GM18519 (cell line): Measurements from ENCODE around the gene CCDC158.
"Not testable (repeated sequence)": the region's sequence is repeated elsewhere in the genome, so short reads cannot be mapped to it uniquely, and the experiment has no call there.

Experiments used
- ATAC-seq: cut with Tn5 transposase; IDR thresholded peaks from one replicate; pipeline ENCODE4 v1.9.1; 2021; ENCODE audit warnings: mild to moderate bottlenecking, moderate library complexity; ENCODE audit not compliant: unreplicated experiment, low FRiP score

Gene CCDC158

GRCh38 chr4:76374798-76375197, 46.1 kb downstream of the CCDC158 start:
- no peak for ATAC-seq

DNA sequence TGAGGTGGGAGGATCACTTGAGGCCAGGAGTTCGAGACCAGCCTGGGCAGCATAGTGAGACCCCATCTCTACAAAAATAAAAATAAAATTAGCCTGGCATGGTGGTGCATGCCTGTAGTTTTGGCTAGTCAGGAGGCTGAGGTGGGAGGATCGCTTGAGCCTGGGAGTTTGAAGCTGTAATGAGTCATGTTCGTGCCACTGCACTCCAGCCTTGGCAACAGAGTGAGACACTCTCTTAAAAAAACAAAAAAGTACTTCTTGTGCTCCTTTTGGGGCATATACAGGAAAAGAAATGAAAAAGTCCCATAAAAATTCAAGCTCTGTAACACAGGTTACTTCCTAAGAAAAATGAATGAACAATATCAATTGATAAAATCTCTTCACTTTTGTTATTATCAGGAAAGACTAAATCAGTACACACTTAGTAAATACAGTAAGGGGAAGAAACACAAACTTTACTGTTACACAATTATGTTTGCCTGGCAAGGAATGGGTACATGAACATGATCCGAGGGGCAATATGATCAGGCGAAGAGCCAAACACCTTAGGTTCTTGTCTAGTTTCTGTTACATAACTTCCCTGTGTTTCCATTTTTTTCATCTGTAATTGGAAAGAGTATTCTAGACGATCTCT, 46.9 kb downstream of the CCDC158 start:
- ATAC-seq = no peak

- no peak for ATAC-seq
Measured at GRCh38 chr4:76366737-76367136, 54.2 kb downstream of the CCDC158 start.

DNA sequence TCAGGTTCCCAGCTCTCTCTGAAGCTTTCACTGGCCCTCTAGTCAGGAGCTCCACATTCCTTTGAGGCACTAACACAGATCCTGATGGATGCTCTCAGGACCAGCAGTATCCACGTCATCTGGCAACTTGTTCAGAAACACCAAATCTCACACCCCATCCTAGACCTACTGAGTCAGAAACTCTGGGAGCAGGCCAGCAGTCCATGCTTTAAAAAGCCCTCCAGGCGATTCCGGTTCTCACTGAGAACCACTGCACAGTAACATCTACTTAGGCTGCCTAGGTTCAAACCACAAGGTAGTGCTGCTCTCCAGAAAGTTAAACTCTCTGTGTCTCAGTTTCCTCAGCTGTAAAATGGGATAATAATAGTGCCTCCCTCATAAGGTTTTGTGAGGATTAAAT, 55.3 kb downstream of the CCDC158 start:
- ATAC-seq = no peak

GRCh38 chr4:76364763-76365162, 56.2 kb downstream of the CCDC158 start:
- ATAC-seq = no peak

GRCh38 chr4:76363556-76364290, 57.2 kb downstream of the CCDC158 start:
- no peak for ATAC-seq

GRCh38 chr4:76361689-76362412, 59.1 kb downstream of the CCDC158 start:
- ATAC-seq = no peak

DNA sequence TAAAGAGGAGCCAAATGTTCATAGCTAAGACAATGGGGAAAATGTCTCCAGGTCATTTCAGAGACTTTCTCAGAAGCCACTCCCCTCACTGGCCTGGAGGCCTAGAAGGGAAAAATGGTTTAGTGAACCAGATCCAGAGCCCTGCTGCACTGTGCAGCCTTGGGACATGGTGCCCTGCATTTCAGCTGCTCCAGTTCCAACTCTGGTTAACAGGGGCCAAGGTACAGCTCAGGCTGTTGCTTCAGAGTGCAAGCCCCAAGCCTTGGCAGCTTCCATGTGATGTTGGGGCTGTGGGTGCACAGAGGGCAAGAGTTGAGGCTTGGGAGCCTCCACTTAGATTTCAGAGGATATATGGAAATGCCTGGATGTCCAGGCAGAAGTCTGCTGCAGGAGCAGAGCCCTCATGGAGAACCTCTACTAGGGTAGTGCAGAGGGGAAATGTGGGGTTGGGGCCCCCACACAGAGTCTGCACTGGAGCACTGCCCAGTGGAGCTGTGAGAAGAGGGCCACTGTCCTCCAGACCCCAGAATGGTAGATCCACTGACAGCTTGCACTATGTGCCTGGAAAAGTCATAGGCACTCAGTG, 61.0 kb downstream of the CCDC158 start:
- not testable (repeated sequence) for ATAC-seq

DNA sequence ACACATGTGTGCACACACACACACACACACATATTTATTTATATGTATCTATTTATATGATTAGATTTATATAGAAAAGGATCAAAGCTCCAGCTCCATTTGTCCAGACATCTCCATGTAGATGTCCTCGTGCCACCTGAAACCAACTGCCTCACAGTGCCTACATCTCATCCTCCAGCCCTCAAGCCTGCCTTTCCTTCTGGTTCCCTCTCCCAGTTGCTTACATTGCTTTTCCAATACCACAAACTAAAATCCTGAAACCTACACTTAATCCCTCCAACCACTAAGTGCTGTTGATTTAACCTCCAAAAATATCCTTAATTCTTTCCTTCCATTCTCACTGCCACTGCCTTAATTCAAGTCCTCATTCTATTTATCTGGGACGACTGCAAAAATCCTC, 63.0 kb downstream of the CCDC158 start:
- no peak for ATAC-seq

DNA sequence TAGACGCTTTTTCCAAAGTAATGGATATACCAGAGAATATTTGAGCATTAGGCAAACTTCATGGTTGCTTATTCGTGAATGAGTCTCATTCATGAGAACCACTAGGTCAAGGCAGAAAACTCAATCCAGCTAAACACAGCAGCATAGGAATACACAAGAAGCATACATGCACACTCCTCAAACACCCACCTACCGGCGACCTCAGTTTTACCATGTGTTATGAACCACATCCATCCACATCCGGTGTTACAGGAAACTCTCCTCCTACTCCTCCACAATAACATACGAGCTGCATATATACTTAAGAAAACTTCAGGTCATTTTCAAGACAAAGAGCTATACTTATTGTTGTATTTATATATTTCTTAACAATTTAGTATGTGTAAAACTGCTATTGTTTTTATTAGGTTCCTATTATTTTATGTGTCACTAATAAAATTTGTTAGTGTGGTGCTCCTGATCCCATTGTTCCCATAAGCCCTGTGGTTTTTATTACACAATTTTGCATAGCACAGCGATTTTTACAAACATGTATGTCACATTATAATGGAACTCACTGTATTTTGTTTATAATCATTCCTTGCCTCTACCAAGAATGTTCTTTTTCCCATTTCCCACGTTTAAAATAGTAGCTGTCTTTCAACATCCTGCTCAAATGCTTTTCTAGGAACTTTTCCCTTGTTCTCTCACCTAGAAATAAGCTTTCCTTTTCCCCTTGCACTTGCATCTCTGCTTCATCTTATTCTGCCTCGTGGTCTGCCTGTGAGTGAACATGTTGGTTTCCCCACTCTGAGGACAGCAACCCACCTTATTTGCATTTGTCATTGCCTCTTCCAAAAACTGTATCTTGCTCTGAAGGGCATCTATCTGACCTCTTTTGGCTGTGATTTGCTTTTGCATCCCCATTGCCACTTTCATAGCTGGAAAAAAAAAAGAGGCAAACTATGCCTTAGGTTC, 66.1 kb downstream of the CCDC158 start:
- no peak for ATAC-seq

DNA sequence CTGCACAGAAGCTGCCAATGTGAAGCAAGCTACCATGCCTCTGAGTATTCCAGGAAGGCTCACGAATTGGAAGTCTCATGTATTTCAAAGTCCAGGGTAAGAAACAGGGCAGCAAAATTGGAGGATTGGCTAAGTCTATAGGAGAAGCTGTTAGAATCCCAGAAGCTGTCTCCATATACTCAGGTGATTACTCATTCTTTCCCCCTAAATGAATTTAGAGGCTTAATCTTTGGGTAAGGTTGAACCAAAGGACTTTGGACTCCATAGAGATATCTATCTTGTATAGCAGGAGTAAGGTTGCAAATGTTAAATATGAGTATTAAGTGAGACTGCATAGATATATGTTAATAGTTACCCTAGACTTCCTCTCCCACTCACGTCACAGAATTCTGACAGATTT, 78.1 kb downstream of the CCDC158 start:
- ATAC-seq = no peak

DNA sequence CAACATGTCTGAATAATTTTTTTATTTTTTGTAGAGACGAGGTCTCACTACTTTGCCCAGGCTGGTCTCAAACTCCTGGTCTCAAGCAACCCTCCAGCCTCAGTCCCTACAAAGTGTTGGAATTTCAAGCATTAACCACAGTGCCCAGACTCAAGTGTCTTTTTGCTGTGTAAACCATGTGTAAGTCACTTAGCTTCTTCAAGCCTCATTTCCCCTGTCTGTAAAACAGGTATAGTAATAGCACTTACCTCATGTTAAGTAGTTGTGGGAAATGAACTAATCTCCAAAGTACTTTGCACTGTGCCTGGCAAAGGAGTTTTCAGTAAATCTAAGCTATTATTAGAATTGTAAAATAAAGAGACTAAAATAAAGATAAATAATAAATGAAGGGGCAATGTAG, 78.8 kb downstream of the CCDC158 start:
- ATAC-seq = no peak

- ATAC-seq = no peak
Measured at GRCh38 chr4:76341063-76341462, 79.9 kb downstream of the CCDC158 start.

DNA sequence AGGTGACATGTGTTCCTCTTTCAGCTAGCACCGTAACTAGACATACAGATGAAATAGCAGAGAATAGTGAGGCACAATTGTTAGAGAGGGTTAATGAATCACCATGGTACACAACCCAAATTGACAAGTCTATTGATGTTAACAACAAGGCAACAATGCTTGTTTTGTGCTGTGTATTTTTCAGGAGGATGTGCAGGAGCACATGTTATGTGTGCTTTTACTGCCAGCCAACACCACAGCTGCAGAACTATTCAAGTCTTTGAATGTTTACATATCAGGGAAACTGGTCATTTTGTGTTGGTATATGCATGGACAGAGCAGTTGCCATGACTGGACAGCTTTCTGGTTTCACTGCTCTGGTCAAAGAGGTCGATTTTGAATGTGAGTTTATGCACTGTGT, 81.6 kb downstream of the CCDC158 start:
- no peak for ATAC-seq

GRCh38 chr4:76334885-76335284, 86.1 kb downstream of the CCDC158 start:
- ATAC-seq = no peak

GRCh38 chr4:76326515-76326914, 94.4 kb downstream of the CCDC158 start:
- no peak for ATAC-seq

- ATAC-seq = no peak
Measured at GRCh38 chr4:76325072-76325471, 95.9 kb downstream of the CCDC158 start.

DNA sequence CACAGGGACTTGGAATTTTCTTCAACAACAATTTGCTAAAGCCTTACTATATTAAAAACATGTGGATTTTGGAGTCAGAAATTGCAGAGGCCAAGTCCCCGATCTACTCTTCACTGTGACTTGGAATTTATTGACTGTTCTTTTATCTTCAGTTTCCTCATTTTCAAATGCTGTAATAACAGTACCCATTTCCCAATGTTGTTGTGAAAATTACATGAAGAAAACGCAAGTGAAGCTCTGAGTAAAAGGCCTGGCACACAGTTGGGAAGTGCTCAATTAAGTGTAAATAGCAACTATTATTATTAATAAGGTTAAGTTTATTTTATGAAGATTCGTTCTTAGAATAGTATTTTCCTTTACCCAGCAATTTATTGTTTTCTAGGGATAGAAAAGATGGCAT, 98.7 kb downstream of the CCDC158 start:
- ATAC-seq = no peak

- ATAC-seq = no peak
Measured at GRCh38 chr4:76316131-76316530, 104.8 kb downstream of the CCDC158 start.

DNA sequence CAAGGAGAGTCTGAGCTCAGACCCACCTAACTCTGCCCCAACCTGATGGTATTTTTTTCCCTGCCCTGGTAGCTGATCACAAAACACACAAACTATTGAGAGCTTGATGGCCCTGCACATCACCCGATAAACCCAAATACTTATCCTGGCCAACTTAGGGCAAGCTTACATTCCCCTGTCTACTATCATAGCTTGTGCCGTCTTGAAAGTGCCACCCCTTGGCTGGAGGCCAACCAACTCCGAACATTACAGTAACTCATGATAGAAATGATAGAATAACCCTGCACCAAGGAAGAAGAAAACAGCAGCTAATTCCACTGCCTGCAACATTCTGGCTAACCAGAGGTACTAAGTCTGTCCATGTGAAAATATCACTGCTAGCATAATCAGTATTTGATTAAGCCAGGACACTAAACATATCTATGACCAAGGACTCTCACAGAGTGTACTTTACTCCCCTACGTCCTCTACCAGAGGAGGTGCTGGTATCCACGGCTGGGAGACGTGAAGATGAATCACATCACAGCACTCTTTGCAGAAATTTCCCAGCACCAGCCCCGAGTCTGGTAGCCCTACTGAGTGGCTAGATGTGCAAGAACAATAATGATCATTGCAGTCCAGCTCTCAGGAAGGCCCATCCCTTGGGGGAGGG, 105.5 kb downstream of the CCDC158 start:
- no peak for ATAC-seq
